ENCODE data around the gene ITSN2.

The ITSN2 gene

GRCh38 chr2:24332791-24333540, 27.4 kb downstream of the ITSN2 start:
- DNase-seq = no peak

DNA sequence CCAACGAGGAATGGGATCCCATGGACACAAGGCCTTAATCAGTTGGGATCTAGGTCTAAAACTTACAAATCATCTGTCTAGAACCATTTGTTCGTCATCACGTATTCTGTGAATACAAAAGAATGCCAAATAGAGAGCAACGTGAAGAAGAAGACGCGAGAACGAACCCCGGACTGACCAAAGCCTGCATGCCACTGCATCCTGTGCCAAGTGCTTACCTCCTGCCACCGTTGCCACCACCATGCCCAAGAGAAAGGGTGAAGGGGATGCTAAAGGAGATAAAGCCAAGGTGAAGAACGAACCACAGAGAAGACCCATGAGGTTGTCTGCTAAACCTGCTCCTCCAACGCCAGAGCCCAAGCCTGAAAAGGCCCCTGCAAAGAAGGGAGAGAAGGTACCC, 30.2 kb downstream of the ITSN2 start:
- no peak for DNase-seq

DNA sequence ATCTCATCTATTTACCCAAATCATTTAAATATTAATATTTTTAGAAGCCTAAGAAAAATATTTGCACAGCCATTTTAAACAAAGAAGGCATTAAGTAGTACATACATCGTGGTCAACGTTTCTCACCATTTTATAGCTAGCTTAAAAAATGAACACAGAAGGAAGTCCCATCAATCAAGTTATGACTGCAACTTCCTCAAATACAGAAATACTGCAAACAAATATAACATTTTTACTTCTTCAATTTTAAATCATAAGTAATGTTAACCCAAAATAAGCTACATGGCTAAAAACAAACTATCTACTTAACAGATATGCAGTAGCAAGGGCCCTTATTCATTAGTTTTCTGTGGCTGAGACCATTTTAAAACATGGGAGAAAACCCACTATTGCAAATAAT, 30.6 kb downstream of the ITSN2 start:
- DNase-seq = peak; percentile 22 to 54

DNA sequence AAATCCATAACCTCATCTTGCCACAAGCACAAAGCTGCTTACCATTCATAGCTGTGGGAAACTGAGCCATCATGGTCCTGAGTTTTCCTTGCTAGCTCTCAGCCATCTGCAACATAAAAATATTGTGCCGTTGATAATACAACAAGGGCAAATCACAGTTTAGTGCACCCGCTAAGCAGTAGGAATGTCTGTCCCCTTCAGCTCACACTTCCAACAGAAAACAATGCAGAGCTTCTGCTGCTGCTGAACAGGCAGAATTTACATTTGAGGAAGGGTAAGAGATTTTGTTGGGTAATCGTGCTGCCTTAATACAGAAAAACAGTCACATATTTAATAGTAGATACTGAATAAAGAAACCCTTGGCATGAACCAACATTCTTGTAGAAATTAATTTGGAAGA, 32.3 kb downstream of the ITSN2 start:
- DNase-seq = no peak

DNA sequence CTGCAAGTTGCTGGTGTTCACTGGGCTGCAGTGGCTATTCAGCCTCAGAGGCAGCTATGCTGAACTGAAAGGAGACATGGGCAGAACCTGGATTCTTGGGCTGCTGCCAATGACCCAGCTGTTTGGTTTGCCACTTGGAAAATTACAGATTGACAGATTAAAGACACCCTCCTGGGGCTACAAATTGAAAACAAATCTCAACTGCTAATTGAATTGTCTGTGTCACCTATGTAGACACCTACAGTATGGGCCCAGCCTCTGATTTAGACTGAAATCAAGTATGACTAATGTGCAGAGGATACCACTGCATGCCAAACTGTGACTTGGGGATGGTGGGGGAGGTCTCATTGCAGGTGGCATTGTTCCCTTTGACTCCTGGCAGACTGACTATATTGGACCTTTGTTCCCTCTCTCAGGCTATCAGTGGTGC, 42.8 kb downstream of the ITSN2 start:
- DNase-seq = no peak

DNA sequence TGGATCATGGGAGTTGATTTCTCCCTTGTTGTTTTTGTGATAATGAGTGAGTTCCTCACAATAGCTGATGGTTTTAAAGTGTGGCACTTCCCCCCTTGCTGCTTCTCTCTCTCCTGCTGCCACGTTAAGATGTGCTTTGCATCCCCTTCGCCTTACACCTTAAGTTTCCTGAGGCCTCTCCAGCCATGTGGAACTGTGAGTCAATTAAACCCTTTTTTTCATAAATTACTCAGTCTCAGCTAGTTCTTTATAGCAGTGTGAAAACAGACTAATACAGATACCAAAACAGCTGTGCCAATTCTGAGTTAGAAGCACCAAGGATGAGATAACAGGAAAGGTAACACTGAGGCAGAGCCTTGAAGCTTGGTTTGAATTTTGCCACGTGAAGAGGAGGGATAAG, 44.7 kb downstream of the ITSN2 start:
- DNase-seq = no peak

GRCh38 chr2:24313744-24314632, 46.3 kb downstream of the ITSN2 start:
- DNase-seq = no peak

- no peak for DNase-seq
Measured at GRCh38 chr2:24307961-24308360, 52.4 kb downstream of the ITSN2 start.

DNA sequence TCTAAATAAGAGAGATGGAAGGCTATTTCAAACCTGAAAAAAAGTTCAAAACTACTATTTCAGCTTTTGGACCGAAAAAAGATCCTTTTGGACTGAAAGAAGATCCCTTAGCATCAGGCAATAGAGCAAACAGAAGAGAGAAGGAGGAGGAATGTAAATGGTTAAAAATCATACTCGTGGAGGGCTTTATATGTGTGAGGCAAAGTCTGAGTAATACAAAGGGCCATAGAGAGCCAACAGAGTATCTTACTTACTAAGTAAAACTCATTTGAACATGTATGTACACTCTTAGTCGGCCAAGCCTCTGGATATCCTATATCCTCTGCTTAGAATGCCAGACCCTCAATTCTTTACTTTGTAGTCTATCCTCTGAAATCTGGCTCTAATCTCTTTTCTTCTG, 55.7 kb downstream of the ITSN2 start:
- DNase-seq = no peak

DNA sequence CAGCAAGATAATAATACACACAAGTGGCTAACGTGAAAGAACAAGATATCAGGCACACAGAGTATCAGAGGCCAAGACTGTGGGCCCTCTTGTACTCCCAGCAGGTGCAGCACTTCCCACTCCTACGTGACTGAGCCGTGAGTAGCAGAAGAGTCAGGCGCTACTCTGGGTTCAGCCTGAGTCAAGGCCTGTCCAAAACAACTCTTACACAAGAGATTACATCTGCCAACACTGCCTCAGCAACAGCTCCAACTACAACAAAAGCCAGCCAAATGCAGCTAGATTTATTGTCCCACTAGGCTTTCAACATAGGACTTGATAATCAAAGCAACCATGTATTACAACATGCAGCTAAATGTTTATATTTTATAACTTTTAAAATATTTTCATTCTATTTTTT, 56.2 kb downstream of the ITSN2 start:
- DNase-seq = no peak

DNA sequence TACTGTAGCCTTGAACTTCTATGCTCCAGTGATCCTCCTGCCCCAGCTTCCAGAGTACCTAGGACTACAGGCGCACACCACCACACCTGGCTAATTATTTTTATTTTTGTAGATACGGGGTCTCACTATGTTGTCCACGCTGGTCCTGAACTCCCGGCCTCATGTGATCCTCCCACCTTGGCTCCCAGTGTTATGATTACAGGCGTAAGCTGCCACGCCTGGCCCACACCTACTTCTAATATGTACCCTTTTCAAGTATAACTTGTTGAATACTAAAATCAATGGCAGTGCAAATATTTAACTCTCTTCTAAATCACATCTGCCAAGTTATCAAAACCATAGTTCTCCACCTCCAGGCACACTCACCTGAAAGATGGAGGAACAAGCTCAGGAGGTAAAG, 58.7 kb downstream of the ITSN2 start:
- DNase-seq = no peak

DNA sequence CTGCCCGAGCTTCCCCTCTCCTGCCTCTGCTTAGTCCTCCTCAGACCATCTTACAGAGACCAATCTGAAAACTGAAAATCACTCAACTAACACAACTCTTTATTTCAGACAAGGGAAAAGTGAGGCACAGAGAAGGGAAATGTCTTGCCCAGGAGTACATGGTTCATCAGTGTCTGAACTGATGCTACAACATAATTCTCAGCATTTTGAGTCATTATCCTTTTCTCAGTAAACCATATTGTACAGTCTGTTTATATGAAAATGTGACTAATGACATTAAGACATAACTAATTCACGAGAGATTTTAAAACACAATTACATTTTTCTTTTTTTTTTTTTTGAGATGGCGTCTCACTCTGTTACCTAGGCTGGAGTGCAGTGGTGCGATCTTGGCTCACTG, 62.7 kb downstream of the ITSN2 start:
- DNase-seq = no peak

GRCh38 chr2:24287171-24287570, 73.2 kb downstream of the ITSN2 start:
- no peak for DNase-seq

DNA sequence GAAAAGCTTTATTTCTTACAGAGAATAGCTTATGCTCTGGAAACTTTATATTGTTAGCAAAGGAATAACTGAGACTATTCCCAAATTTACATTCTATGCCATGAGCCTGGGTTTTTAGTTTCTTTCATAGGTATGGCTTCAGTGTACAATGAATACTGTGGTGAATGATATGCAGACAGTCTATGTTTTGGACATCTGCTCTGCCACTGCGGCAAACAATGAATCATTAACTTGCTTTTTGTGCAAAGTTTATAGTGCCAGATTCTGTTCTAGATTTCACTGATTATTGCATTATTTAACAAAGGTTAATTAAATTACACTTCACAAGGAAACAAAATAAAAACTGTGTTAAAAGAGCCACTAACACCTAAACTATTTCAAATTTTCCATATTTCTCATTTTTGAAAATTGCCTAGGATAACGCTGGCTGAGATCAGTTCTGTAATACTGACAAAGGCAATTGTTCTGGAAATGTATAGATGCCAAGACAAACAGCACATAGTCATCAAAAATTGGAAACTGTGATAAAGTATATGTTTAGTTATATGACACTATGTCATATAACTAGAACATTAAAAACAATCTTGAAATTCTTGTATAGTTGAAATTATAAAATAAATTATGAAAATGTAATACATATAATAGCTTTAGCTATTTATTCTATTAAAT, 74.7 kb downstream of the ITSN2 start:
- no peak for DNase-seq

DNA sequence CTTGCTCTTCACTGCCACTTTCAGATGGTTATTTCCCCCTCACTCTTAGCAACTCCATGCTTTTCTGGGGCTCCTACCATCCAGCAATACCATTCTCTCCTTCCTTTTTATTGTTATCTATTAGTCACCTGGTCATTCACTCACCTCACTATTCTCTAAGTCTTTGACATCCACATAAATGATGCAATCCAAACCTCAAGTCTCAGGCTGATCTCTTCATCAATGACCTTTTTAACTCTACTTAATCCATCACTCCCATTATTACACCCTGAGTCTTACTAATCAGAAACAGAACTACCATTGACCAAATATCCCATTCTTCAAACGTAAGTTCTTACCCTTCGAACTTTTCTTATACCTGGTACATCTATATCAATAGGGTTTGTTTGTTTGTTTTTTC, 79.7 kb downstream of the ITSN2 start:
- no peak for DNase-seq

DNA sequence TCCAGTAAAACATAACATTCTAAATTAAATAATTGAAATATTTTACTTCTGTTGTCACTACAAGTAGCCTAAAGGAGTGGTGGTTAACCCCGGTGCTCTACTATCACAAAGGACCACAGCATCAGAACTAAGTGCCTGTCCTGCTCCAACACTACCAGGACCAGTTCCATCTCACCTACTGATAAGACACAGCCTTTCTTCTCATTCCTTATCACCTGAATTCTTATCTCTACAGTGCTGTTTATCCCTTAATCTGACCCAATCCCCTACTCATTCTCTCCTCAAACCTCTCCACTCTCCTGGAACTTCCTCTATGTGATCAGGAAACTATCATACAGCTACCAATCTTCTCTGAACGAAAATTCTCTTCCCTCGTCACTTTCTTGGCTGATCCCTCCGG, 80.2 kb downstream of the ITSN2 start:
- no peak for DNase-seq

GRCh38 chr2:24276349-24276899, 83.9 kb downstream of the ITSN2 start:
- no peak for DNase-seq

DNA sequence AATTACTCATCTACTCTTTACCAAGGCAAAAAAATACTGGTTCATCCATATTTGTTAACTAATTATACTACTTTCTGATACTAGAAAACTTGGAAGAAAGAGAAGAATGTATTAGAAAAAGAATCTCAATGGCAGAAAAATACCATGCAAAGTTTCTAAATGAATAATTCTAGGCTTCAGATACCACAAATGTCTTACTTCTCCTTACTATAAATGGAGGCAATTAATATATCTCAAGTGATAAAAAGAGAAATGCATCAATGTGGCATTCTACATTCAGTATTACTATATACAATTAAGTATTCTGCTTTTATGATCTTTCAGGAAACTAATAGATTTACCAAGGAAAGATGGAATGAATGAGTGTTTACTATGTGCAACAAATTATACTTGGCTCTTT, 85.5 kb downstream of the ITSN2 start:
- DNase-seq = no peak

DNA sequence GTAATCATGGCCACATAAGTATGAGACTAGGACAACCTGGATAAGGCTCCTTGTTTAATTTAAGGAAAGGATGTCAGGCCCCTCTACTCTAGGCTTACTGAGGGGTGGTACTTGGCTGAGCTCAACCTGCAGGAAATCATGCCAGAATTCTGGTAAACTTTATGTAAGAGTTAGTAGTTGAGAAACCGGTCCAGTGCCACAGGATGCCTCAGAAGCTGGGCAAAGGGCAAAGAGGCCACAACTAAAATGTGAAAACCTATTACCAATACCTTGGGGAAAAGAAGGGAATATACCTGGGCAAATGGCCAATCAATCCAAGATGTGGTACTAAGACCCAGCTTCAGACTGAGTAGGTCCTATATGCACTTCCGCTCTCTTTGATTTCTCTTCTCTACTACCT, 86.7 kb downstream of the ITSN2 start:
- DNase-seq = no peak

GRCh38 chr2:24272907-24273306, 87.4 kb downstream of the ITSN2 start:
- DNase-seq = no peak

- DNase-seq = no peak
Measured at GRCh38 chr2:24272161-24272802, 88.1 kb downstream of the ITSN2 start.

DNA sequence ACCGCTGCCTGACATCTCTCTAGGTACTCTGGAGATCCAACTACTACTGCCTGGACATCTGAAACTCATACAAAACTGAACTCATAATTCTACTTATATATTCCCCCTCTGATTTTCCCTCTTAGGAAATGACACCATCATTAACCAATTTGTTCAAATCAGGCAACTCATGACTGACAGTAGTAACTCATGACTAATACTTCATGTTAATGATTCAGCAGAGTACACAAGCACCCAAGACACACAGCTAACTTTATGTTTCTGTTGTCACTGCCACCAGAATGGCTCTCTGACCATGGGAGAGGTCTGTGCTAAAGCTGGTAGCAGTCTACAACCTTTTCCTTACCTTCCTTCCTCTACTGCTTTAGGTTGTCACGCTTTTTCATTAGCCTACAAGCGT, 91.1 kb downstream of the ITSN2 start:
- no peak for DNase-seq

GRCh38 chr2:24265212-24265611, 95.1 kb downstream of the ITSN2 start:
- no peak for DNase-seq
